ENCODE results near the gene PDE7B. TPM values are rescaled to one million over a fixed set of nuclear protein-coding genes. Genes with fewer than 3 reads are reported as not detected.

PDE7B gene
- total RNA-seq, 1 donor, result 25.3 TPM

DNA sequence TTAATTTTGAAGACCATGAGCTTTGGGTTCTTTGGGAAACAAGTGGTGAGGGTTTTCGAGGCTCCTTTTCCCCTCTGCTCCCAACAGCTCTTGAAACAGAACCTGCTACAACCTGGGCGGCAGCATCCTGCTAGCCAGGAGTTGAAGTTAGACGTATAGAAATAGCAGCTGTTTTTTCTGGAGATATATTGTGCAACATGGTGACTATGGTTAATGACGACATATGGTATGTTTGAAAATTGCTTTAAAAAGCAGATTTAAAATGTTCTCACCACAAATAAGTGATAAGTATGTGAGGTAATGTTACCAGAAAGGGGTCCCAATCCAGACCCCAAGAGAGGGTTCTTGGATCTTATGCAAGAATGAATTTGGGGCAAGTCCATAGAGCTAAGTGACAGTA is 138.9 kb downstream of the PDE7B start:
- no peak overlapping the region for H2AFZ ChIP-seq (ENCODE audit: low read length)
- no peak for DNase-seq (ENCODE audit: insufficient read length, low spot score, missing footprints)
- H3K4me3 ChIP-seq (ENCODE audit: insufficient read depth, low read length), result no peak overlapping the region
- peaks cover 11% of the 10 kb centered on the region for H3K79me2 ChIP-seq (ENCODE audit: insufficient read depth, low read length)
- no peaks in the 10 kb centered on the region for H3K36me3 ChIP-seq (ENCODE audit: insufficient read depth, low read length)
- H4K20me1 ChIP-seq (ENCODE audit: insufficient read depth, low read length), result no peaks in the 10 kb centered on the region
- TF ChIP-seq, protein P1, sequence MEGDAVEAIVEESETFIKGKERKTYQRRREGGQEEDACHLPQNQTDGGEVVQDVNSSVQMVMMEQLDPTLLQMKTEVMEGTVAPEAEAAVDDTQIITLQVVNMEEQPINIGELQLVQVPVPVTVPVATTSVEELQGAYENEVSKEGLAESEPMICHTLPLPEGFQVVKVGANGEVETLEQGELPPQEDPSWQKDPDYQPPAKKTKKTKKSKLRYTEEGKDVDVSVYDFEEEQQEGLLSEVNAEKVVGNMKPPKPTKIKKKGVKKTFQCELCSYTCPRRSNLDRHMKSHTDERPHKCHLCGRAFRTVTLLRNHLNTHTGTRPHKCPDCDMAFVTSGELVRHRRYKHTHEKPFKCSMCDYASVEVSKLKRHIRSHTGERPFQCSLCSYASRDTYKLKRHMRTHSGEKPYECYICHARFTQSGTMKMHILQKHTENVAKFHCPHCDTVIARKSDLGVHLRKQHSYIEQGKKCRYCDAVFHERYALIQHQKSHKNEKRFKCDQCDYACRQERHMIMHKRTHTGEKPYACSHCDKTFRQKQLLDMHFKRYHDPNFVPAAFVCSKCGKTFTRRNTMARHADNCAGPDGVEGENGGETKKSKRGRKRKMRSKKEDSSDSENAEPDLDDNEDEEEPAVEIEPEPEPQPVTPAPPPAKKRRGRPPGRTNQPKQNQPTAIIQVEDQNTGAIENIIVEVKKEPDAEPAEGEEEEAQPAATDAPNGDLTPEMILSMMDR (IDR thresholded peaks at IDR 0.05; ENCODE audit: extremely low read depth, low read depth, low read length), result no peak
- no peak overlapping the region for H3K27ac ChIP-seq (ENCODE audit: low read depth, low read length)
- no peaks in the 10 kb centered on the region for H3K27me3 ChIP-seq (ENCODE audit: insufficient read depth, low read length)
- H3K9me3 ChIP-seq (ENCODE audit: low read depth, low read length), result no peaks in the 10 kb centered on the region
- H3K4me2 ChIP-seq (ENCODE audit: insufficient read depth, low read length), result no peak overlapping the region
- H3K4me1 ChIP-seq (ENCODE audit: insufficient read depth, low read length), result peaks cover 12% of the 10 kb centered on the region

DNA sequence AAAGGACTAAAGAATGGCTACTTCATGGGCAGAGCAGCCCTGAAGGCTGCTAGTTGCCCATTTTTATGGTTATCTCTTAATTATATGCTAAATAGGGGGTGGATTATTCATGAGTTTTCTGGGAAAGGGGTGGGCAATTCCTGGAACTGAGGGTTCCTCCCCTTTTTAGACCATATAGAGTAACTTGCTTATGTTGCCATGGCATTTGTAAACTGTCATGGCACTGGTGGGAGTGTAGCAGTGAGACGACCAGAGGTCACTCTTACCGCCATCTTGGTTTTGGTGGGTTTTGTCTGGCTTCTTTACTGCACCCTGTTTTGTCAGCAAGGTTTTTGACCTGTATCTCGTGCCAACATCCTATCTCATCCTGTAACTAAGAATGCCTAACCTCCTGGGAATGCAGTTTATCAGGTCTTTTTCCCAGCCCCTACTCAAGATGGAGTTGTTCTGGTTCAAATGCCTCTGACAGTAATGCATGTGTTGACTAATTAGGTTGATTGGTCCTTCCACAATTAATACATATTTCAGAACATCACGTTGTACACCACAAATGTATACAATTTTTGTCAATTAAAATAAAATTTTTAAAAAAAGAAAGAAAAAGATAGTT is 139.5 kb downstream of the PDE7B start:
- H3K9me3 ChIP-seq (ENCODE audit: low read depth, low read length), result no peaks in the 10 kb centered on the region
- no peaks in the 10 kb centered on the region for H3K36me3 ChIP-seq (ENCODE audit: insufficient read depth, low read length)
- peaks cover 17% of the 10 kb centered on the region for H3K4me1 ChIP-seq (ENCODE audit: insufficient read depth, low read length)
- peaks cover 11% of the 10 kb centered on the region for H3K79me2 ChIP-seq (ENCODE audit: insufficient read depth, low read length)
- TF ChIP-seq, protein P1 (IDR thresholded peaks at IDR 0.05; ENCODE audit: extremely low read depth, low read depth, low read length), result no peak
- no peak overlapping the region for H3K4me3 ChIP-seq (ENCODE audit: insufficient read depth, low read length)
- H3K27ac ChIP-seq (ENCODE audit: low read depth, low read length), result no peak overlapping the region
- H4K20me1 ChIP-seq (ENCODE audit: insufficient read depth, low read length), result no peaks in the 10 kb centered on the region
- no peak overlapping the region for H2AFZ ChIP-seq (ENCODE audit: low read length)
- no peaks in the 10 kb centered on the region for H3K27me3 ChIP-seq (ENCODE audit: insufficient read depth, low read length)
- no peak overlapping the region for H3K4me2 ChIP-seq (ENCODE audit: insufficient read depth, low read length)
- no peak for DNase-seq (ENCODE audit: insufficient read length, low spot score, missing footprints)

DNA sequence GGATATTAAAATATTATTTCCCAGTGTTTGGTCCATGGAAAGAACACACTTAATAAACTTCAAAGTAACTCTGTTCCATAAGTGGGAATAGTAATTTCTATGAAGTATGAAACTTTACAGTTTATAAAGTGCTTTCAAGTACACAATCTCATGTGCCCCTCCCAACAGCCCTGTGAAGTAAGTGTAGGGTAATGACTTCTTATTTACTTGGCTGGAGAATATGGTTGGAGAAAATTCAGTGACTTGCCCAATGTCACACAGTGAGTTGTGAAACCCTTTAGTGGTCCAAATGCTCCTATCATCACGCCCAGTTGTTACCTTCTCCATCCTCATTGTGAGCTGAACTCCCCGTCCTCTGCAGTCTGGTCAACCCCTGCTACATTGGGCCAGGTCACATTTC is 141.2 kb downstream of the PDE7B start:
- Histone ChIP-seq H3K27ac (ENCODE audit: low read depth, low read length) (no peak overlapping the region), H3K4me2 (ENCODE audit: insufficient read depth, low read length) (no peak overlapping the region), H3K9me3 (ENCODE audit: low read depth, low read length) (no peaks in the 10 kb centered on the region), H3K4me1 (ENCODE audit: insufficient read depth, low read length) (peaks cover 17% of the 10 kb centered on the region), H2AFZ (ENCODE audit: low read length) (no peak overlapping the region), H4K20me1 (ENCODE audit: insufficient read depth, low read length) (no peaks in the 10 kb centered on the region), H3K27me3 (ENCODE audit: insufficient read depth, low read length) (no peaks in the 10 kb centered on the region), H3K4me3 (ENCODE audit: insufficient read depth, low read length) (no peak overlapping the region), H3K36me3 (ENCODE audit: insufficient read depth, low read length) (no peaks in the 10 kb centered on the region), H3K79me2 (ENCODE audit: insufficient read depth, low read length) (peaks cover 11% of the 10 kb centered on the region)
- TF ChIP-seq, protein P1 (IDR thresholded peaks at IDR 0.05; ENCODE audit: extremely low read depth, low read depth, low read length), result no peak
- DNase-seq (ENCODE audit: insufficient read length, low spot score, missing footprints), result no peak

DNA sequence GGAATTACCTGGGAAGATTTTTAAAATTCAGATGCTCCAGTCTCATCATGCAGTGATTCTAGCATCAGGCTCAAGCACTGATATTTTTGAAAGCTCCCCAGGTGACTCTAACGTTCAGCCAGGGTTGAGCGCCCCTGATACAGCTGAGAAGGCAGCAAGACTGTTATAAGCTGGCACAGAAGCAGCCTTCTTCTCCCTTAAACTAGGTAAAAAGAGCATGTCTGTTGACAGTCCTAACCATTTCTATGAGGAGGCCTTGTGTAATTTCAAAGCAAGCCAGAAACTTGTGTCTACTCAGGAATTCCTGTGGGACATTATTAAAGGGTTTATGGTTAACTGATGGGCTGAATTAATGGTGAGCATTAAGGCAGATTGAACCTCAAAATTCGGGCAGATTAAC is 141.9 kb downstream of the PDE7B start:
- peaks cover 11% of the 10 kb centered on the region for H3K79me2 ChIP-seq (ENCODE audit: insufficient read depth, low read length)

More for the DNA sequence above, 141.9 kb downstream of the PDE7B start:
- DNase-seq (ENCODE audit: insufficient read length, low spot score, missing footprints), result no peak
- Histone ChIP-seq H3K9me3 (ENCODE audit: low read depth, low read length) (no peaks in the 10 kb centered on the region), H3K36me3 (ENCODE audit: insufficient read depth, low read length) (no peaks in the 10 kb centered on the region), H3K4me2 (ENCODE audit: insufficient read depth, low read length) (no peak overlapping the region), H3K27me3 (ENCODE audit: insufficient read depth, low read length) (no peaks in the 10 kb centered on the region), H3K4me3 (ENCODE audit: insufficient read depth, low read length) (no peak overlapping the region), H3K27ac (ENCODE audit: low read depth, low read length) (no peak overlapping the region), H3K4me1 (ENCODE audit: insufficient read depth, low read length) (peaks cover 17% of the 10 kb centered on the region), H2AFZ (ENCODE audit: low read length) (peak overlapping the region; percentile 56), H4K20me1 (ENCODE audit: insufficient read depth, low read length) (no peaks in the 10 kb centered on the region)
- TF ChIP-seq, protein P1 (IDR thresholded peaks at IDR 0.05; ENCODE audit: extremely low read depth, low read depth, low read length), result no peak

All from osteoblast (primary cell).